ENCODE data around the gene PDE2A. TPM values are rescaled to one million over a fixed set of nuclear protein-coding genes. Genes with fewer than 3 reads are reported as not detected.

PDE2A gene
- polyA plus RNA-seq, 12 donors = 10.3 to 28.2 (median 19.0) TPM; not detected in 1

DNA sequence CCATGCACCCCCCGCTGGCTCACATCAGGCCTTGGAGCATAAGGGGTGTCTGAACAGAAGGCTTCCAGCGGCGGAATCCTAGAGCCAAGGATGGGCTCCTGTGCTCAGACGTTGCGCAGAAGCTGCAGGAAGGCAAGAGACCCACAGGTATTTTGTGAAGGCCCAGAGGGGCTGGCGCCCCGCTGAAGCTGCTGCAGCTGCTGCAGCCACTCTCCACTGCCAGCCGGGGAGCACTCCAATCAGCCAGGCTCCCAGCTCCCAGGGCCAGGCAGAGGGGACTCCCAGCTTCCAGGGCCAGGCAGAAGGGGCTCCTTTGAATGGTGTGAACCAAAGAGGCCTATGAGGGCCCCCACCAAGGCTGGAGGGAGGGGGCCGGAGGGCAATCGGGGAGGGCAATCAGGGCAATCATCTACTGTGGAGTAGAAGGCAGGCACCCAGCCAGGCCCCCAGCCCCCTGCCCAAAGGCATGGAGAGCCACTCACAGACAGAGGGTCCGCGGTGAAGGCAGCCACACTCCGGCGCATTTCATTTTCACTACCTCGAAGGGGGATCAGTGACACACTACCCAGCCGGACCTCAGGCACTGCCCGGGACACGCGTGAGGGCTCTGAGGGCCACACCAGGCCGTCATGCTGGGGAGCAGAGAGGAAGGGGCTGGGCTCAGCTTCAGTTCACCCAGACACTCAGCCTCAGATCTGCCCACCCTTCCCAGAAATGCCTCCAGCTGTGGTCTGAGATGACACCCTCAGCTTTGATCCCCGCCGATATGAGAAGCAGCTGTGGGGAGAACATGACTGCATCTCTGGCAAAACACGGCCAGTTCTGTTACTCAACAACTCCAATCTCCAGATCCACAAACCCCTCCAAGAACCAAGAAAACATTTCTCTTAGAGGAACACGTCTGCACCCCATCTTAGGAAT is 11.6 kb upstream of the PDE2A start:
- DNase-seq = no peak

DNA sequence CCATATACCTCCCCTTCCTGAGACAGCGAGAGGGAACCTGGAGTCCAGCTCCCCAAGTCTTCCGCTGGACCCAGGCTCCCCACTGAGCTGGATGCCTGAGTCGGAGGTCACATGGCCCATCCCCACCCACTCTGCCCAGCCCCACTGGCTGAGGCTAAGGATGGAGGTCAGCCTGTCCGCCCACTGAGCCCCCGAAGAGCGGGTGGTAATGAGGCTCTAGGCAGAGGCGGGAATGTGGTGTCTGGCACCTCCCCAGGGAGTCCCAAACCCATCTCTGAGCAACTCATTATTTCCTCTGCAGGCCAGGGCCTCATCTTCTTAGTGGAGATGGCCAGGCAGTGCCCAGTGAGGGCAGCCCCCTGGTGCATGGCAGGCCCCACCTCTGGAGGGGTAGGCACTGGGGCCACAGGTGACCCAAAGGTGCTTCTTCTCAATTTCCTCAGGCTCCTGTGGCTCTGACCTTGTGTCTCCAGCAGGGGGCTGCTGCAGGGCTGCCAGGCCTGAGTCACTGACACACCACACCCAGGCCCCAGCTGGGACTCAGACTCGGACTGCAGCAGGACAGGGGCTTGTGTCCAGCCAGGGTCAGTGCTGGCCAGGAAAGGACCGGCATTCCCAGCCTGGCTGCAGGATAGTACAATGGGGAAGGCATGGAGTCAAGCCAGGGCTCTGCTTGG is 10.2 kb upstream of the PDE2A start:
- DNase-seq = no peak

GRCh38 chr11:72683782-72684200 is 9.6 kb upstream of the PDE2A start:
- peak; percentile 65 for DNase-seq

DNA sequence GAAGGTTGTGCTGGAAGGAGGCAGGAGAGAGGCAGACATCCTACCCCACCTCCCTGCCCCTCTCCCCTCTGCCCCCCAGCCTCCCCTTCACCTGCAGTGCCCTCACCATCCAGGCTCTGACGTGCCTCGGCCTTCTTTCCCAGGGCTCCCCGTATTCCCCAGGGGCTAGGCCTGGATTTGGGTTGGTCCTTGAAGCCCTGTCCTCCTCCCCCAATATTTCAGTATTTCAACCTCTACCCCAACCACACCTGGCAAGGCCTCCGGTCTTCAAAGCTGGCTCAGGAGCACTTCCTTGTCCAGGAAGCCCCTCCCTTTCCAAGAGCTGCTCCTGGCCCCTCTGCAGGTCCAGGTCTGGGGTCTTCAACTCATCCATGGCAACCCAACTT is 8.6 kb upstream of the PDE2A start:
- no peak for DNase-seq

DNA sequence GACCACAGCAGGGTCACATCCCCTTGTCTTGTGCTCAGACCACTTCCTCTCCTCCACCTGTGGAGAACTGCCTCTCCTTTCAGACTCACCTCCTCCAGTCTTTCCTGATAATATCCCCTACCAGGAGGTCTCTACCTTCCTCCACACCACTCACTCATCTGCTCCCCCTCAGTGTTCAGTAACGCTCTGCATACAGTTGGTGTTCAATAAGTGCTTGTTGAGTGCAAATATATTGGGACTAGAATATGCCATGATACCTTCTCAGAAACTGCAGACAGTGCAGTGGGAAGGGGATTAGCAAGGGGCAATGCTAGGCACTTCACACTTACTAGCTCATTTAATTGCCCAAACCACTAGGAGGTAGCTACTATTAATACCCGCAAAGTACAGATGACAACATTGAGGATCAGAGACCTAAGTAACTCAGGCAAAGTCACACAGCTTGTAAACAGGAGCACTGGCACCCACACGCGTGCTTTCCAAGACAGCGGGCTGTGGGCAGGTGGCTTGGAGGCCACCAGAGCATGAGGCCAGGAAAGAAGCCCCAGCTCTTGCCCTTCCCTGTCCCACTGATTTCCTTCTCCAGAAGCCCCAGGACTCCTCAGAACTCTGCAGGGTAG is 8.1 kb upstream of the PDE2A start:
- no peak for DNase-seq

DNA sequence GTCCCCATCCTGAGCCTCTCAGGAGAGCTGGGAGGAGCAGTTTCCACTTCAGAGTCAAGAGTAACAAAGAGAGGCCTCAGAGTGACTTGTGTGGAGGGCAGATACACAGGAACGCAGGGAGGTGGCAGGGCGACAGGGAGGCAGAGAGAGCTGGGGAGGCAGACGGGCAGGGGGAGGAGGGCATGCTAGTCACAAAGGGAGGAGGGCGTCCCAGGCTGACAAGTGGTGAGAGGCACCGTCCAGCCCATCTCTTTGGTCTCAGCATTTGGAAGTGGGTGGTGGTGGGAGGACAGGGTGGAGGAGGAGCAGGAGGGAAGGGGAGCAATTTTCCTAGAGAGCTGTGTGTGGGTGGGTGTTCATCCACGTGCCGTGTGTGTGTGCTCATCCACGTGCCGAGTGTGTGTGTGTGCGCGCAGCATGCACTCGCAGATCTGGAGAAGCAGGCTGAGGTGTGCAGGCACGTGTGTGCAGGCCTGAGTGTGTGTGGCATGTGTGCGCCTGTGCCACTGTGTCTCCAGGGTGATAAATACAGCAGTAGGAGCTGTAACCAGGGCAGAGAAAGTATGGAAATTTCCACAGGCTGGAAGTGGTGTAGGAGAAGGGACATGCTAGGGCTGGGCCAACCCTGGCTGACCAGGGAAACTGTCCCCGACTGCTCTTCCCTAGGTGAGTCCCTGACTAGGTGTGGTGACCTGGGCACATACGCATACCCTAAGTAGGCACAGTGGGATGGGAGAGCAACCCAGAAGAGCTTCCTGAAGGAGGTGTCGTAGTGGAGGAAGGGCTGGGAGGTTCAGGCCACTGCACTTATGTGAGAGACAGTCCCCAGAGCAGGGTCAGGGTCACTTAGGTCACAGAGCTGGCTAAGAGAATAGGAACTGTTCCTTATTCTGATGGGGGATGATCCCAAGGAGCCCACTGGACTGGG is 7.3 kb upstream of the PDE2A start:
- DNase-seq = no peak

DNA sequence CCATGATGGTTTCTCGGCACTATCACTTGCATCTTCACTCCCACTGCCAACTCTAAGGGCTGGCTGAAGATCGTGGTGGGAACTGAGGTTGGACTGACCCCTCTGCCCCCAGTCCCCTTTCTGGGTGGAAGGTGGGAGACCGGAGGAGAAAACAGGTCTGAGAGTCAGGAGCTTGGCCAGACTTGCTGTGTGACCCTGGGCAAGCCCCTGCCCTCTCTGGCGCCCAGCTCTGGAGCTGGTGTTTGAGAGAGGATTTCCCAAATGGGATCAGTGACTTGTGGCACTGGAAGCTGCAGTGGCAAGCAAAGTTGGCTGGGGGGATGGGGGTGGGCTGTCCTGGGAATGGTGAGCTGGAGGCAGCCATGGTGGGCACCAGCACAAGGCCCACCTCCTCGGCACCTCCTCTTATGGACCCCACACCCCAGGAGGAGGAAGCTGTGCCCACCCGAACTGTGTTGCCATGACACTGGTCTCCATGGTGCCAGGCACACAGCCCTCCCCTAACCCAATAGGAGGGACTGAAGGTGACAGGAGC is 6.5 kb upstream of the PDE2A start:
- DNase-seq = no peak

DNA sequence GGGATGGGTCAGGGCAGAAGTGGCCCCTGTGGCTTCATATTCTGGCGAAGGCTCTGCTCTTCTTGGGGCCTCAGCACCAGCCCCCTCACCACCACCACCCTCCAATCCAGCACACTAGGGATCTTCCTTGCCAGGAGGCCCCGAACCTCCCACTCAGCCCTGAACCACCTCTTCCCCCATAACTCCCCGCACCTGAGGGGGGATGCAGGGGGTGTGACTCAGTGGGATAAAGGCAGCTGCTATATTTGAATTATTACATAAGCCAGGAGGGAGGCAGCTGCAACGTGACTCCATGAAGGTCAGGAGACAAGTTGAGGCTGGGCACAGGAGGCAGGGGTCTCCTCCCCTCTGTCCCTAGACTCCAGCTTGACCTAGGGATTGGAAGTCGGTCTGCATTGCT is 5.6 kb upstream of the PDE2A start:
- DNase-seq = no peak

DNA sequence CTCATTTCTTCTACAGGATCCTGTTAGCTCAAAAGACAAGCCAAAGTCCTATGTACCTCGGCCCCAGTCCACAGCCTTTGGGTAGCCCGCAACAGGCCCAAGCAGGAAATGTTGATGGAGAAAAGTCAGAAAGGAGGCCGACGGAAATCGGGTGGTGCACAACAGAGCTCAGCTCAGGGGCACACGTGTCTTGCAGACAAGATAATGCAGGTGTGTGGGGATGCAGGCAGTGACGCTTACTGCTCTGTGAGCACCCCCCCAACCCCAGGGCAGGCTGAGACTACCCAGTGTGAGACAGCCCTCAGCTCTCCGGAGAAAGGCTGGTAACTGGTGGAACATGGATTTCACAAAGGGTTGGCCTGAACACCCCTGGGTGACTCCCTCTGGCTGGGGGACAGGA is 4.3 kb upstream of the PDE2A start:
- no peak for DNase-seq

GRCh38 chr11:72676861-72677341 is 2.7 kb upstream of the PDE2A start:
- peak; percentile 69 for DNase-seq

- DNase-seq = no peak
Observed at GRCh38 chr11:72675221-72675620, 999 bp upstream of the PDE2A start.

GRCh38 chr11:72673284-72673942 is 809 bp downstream of the PDE2A start:
- DNase-seq = no peak

GRCh38 chr11:72672597-72673238 is 1.5 kb downstream of the PDE2A start:
- DNase-seq = no peak

- DNase-seq = no peak
Observed at GRCh38 chr11:72671152-72672099, 2.8 kb downstream of the PDE2A start.

DNA sequence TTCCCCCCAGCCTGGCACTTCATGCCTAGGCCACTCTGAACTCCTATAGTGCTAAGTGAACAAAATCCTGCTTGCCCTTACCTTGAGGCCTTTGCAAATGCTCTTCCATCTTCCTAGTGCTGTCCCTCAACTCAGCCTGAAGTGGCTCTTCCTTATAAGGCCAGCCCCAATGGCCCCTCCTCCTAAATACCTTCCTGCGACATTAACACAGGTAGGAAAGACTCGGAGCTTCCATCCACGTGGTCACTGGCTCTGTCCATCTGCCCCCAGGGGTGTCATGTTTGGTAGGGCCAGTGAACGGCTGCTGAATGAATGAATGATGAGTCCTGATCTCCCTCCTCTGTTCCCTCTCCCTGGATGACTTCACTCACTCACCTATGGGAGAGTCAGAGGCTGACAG is 4.2 kb downstream of the PDE2A start:
- no peak for DNase-seq

DNA sequence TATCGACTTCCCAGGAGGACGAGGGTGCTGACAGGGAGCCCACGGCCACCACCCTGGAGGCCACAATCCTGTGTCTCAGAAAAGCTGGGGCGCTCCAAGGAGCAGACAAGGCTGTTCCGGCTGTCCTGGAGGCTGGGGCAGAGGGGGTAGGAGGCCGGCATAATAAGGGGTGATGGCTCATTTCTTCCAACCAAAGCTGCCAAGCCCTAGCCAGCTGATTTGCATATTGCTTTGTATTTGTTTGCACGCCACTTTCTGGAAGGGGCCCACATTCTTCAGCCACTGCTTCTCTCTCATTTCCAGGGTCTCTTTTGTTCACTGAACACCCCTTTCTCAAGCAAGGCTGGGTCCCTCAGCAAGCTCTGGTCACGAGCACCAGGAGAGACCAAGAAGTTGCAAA is 4.7 kb downstream of the PDE2A start:
- no peak for DNase-seq

DNA sequence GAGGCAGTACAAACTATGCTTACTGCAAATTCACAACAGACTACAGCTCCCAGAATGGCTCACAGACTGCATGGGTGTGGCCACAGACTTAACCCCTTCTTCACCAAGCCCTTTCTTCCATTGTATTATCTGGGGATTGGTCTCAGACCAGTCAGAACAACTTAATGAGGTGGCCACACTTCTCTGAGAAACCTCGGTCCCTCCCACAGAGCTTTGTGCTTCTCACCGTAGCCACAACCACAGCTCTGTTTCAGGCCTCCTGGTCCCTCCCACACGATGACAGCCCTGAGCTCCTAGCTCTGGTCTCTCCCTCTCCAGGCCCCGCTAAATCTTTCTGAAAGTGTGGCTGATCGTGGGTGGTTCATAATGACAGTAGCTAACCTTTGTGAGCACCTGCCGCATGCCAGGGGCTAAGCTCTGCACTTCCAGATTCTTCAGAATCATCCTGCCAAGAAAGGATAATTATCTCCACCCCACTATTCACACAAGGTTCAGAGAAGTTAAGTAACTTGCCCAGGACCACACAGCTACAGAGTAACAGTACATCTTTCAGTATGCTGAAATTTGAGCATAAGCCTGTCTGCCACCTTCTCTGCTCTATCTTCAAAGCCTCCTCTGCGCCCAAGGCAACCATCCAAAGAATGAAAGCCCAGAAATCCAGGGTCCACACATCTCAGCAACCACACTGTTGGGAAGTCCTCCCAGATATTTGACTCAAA is 5.4 kb downstream of the PDE2A start:
- DNase-seq = no peak

DNA sequence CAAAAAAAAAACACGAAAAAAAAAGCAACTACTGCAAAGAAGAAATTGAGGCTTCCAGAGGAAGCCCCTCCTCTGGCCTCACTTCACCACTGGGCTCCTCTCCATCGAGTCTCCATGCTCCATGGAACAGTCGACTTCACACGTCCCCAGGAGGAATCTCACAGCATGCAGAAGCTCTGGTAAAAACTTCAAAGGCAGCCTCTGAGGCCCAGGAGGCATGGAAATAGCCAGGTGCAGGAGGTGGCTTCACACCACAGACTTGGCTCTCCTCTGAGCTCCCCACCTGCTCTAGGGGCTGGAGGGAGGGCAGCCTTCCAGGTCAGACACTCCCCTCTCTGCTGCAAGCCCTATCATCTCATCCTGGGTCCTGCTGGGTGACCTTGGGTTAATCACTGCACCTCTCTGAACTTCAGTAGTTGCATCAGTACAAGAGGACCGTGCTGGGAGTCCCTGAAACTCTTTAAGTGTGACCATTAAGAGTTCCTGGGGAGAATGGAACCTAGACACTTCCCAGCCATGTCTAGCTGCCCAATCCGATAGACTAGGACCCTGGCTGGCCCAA is 8.2 kb downstream of the PDE2A start:
- no peak for DNase-seq

Measured in muscle of arm (tissue), 12 donors.